IMR-90 (cell line): ENCODE results near the gene C15orf40. TPM values are rescaled to one million over a fixed set of nuclear protein-coding genes. Genes with fewer than 3 reads are reported as not detected.

Experiments
- polyA plus RNA-seq, 3 experiments: library from polyadenylated mRNA; depleted of rRNA; stranded (reverse); fragments of >200 nt; gene quantifications; 2 replicates each; pipeline ENCODE4 v1.2.3, GENCODE V29; 2012; ENCODE audit warnings: low replicate concordance in 1 of 3
- total RNA-seq: library from RNA; depleted of rRNA; stranded (reverse); fragments of >200 nt; gene quantifications from 2 replicates; pipeline ENCODE4 v1.2.3, GENCODE V29; 2012; rRNA removed

The C15orf40 gene
- total and polyA plus RNA-seq, 2 of the 4 experiments (the other 2 are of a cell fraction) = 7.0 to 10.7 TPM

Other genes with a start within 250 kb of the C15orf40 start
- gene FSD2, start 205.6 kb downstream of the C15orf40 start, total RNA-seq = not detected in 2 replicates
- gene FSD2, start 205.6 kb downstream of the C15orf40 start, polyA plus RNA-seq (2012; rRNA removed) = not detected in 2 replicates
- gene WHAMM, start 202.0 kb downstream of the C15orf40 start, total RNA-seq = 1.4 and 1.9 TPM in 2 replicates
- 3.8 and 4.1 TPM in 2 replicates for gene WHAMM, start 202.0 kb downstream of the C15orf40 start, polyA plus RNA-seq (2012; rRNA removed)
- 0.54 and 0.56 TPM in 2 replicates for gene HOMER2, start 58.9 kb downstream of the C15orf40 start, total RNA-seq
- 0.79 and 0.92 TPM in 2 replicates for gene HOMER2, start 58.9 kb downstream of the C15orf40 start, polyA plus RNA-seq (2012; rRNA removed)
- 29.6 and 38.9 TPM in 2 replicates for gene RAMAC, start 25.4 kb downstream of the C15orf40 start, total RNA-seq
- 18.5 and 23.6 TPM in 2 replicates for gene RAMAC, start 25.4 kb downstream of the C15orf40 start, polyA plus RNA-seq (2012; rRNA removed)
- gene BTBD1, start 55.6 kb upstream of the C15orf40 start, total RNA-seq = 78.7 and 90.5 TPM in 2 replicates
- gene BTBD1, start 55.6 kb upstream of the C15orf40 start, polyA plus RNA-seq (2012; rRNA removed) = 32.8 and 39.3 TPM in 2 replicates
- 1.6 and 1.9 TPM in 2 replicates for gene TM6SF1, start 96.0 kb upstream of the C15orf40 start, total RNA-seq
- 1.3 and 1.9 TPM in 2 replicates for gene TM6SF1, start 96.0 kb upstream of the C15orf40 start, polyA plus RNA-seq (2012; rRNA removed)
- gene HDGFL3, start 196.2 kb upstream of the C15orf40 start, total RNA-seq = 9.5 and 31.4 TPM in 2 replicates
- 18.1 and 19.6 TPM in 2 replicates for gene HDGFL3, start 196.2 kb upstream of the C15orf40 start, polyA plus RNA-seq (2012; rRNA removed)